Activated T-cell treated with anti-CD3 and anti-CD28 coated beads for 1 hour (primary cell): ENCODE measurements around the gene SART3.

ENCODE experiments used
- DNase-seq: peaks from one replicate; pipeline ENCODE4 v3.0.0-alpha.2; 2020; ENCODE audit warnings: low read depth

SART3 gene, protein sequence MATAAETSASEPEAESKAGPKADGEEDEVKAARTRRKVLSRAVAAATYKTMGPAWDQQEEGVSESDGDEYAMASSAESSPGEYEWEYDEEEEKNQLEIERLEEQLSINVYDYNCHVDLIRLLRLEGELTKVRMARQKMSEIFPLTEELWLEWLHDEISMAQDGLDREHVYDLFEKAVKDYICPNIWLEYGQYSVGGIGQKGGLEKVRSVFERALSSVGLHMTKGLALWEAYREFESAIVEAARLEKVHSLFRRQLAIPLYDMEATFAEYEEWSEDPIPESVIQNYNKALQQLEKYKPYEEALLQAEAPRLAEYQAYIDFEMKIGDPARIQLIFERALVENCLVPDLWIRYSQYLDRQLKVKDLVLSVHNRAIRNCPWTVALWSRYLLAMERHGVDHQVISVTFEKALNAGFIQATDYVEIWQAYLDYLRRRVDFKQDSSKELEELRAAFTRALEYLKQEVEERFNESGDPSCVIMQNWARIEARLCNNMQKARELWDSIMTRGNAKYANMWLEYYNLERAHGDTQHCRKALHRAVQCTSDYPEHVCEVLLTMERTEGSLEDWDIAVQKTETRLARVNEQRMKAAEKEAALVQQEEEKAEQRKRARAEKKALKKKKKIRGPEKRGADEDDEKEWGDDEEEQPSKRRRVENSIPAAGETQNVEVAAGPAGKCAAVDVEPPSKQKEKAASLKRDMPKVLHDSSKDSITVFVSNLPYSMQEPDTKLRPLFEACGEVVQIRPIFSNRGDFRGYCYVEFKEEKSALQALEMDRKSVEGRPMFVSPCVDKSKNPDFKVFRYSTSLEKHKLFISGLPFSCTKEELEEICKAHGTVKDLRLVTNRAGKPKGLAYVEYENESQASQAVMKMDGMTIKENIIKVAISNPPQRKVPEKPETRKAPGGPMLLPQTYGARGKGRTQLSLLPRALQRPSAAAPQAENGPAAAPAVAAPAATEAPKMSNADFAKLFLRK

DNA sequence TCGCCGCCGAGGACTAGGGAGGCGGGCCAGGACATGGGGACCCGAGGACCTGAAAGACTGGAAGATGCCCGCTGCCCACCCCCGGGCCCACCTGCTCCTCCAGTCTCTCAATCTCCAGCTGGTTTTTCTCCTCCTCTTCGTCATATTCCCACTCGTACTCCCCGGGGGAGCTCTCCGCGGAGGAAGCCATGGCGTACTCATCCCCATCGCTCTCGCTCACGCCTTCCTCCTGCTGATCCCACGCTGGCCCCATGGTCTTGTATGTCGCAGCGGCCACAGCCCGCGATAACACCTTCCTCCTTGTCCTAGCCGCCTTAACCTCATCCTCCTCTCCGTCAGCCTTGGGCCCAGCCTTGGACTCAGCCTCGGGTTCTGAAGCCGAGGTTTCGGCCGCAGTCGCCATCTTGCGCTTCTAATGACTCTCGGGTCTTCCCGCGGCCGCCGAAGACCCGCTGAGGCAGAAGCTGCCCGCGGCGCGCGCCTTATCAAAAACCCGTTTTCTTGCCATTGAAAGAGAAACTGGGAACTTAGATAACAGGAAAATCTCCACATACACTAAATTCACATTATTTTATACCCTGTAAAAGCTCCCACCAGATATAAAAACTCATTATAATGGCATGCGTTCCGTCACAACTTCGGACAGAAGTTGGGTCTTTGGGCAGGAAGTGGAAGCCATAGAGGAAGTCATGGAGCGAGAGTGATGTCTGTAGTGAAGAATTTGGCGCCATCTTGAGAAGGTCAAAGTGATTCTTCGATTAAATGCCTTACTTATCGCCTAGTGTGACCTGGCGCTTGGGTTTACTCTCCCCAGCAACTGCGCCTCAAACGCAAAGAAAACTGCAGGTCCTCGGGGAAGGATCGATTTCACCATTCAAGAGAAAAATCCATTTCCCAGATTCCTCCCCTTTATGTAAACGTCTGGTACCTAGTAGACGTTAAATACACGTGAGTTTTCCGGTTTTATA lies at the start of gene SART3:
SART3 (minus strand) TSS at position 422 of the 968 bp plus-strand sequence; CDS start at position 403, 19 bp downstream.
- DNase-seq: peak; percentile 71

DNA sequence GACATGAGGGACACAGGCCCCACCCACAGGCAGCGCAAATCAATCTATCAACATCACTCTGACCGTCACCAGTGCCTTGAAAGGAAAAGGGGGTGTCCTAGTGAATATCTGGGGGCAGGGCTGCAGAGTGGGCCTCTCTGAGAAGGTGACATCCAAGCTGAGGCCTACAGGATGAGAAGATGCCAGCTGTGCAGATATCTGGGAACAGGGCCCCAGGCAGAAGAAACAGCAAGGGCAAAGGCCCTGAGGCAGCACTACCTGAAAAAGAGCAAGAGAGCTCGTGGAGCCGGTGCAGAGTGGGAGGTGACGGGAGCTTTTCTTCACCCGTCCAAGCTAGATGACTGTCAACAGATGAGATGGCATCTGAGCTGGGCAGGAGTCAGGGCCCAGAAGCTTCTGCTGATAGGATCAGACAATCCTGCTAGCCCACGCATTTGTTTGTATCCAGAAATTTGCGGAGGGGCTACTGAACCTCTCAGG lies 49.4 kb upstream of the SART3 start:
- DNase-seq: no peak

DNA sequence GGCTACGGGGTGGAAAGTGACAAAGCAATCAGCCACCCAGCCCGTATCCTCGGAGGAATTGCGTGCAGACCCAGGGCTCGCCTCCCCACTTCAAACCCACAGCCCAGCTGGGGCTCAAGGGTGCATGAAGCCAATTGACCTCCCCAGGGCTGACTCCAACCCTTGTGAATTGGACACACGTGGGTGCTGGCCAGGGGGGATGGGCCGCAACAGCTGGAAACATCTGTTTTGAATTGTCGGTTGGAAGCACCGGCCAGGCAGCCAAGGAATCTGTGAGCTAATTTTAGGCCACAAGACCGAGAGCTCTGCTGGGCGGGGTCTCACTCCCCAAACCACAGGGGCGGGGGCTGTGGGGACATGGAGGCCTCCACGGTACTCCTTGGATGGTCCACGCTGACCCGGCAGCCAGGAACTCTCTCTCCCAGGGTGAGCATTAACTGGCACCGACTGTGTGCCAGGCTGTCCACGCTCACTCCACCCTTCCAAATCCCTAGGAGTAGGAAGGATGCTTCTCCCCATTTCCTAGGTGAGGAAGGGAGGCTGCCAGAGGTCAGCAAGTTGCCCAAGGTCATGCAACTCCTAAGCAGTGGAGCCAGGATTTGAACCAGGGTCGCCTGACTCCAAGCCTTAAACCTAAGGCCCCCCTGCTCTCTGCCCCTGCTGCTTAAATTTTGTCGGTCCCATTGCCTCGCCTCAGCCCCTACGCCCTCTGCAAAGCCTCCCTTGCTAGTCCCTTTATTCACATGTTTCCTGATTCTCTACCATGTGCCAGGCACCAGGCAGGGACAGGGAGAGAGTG lies 48.8 kb upstream of the SART3 start:
- DNase-seq: no peak

DNA sequence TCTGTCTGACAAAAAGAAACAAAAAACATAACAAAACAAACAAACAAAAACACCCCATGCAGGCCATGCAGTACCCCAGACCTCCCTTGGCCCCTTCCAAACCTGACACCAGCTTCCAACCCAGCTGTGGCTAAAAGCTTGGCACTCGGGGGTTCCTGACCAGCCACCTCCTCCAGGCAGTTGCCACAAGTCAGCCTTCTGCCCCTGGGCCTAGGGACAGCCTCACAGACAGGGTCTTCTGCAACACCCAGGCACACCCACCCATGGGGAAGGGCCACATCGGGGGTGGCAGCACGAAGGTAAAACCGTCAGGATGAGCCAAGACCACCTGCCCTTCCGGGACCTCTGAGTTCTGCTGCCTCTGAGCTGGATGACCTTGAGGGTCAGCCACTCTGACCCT lies 47.6 kb upstream of the SART3 start:
- DNase-seq: no peak

DNA sequence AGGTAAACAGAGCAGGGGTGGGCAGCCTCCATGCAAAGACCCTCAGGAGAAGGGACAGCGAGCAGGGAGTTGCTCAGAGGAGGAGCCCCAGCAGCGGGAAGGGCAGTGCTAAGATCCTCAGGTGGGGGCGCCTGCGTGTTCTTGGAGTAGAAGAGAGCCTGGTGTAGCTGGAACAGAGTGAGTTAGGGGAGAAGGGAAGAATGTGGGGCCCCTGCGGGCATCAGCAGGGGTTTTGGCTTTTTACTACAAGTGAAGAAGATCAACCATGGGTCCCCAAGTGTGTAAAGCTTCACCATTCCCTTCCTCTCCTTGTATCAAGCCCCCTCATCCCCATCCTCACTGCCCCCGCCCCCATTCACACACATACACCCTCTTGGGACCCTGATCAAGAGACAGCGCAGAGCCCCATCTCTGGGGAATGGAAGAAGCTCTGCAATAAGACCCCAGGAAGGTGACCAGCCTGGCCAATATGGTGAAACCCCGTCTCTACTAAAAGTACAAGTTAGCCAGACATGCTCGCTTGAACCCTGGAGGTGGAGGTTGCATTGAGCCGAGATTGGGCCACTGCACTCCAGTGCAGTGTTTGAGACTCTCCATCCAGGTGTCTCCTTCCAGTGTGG lies 47.1 kb upstream of the SART3 start:
- DNase-seq: no peak

GRCh38 chr12:108606492-108606891 lies 45.5 kb upstream of the SART3 start:
- no peak for DNase-seq

DNA sequence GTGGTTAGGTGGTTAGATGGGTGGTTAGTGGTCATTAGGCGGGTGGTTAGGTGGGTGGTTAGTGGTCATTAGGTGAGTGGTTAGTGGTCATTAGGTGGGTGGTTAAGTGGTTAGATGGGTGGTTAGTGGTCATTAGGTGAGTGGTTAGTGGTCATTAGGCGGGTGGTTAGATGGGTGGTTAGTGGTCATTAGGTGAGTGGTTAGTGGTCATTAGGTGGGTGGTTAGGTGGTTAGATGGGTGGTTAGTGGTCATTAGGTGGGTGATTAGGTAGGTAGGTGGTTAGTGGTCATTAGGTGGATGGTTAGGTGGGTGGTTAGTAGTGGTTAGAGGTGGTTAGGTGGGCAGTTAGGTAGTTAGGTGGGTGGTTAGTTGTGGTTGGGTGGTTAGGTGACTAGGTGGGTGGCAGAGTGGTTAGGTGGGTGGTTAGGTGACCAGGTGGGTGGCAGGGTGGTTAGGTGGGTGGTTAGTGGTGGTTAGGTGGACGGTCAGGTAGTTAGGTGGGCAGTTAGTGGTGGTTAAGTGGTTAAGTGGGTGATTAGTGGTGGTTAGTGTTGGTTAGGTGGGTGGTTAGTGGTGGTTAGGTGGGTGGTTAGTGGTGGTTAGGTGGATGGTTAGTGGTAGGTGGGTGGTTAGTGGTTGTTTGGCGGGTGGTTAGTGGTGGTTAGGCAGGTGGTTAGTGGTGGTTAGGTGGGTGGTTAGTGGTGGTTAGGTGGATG lies 44.9 kb upstream of the SART3 start:
- no peak for DNase-seq

DNA sequence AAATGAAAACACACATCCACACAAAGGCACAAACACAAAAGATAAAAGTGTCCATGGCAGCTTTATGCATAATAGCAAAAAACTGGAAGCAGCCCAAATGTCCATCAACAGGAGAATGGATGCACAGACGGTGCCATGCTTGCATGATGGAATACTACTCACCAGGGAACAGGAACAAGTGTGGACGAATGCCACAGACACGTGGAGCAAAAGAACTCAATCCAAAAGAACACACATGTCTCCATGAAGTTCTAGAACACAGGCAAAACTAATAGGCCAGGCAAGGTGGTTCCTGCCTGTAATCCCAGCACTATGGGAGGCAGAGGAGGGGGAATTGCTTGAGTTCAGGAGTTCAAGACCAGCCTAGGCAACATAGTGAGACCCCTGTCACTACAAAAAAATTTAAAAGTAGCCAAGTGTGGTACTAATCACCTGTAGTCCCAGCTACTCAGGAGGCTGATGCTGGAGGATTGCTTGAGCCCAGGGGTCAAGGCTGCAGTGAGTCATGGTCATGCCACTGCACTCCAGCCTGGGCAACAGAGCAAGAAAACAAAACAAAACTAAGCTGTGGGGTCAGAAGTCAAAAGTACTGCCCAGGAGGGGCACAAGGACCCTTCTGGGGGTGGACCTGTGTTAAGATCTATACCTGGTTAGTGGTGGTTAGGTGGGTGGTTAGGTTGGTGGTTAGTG lies 44.2 kb upstream of the SART3 start:
- no peak for DNase-seq

DNA sequence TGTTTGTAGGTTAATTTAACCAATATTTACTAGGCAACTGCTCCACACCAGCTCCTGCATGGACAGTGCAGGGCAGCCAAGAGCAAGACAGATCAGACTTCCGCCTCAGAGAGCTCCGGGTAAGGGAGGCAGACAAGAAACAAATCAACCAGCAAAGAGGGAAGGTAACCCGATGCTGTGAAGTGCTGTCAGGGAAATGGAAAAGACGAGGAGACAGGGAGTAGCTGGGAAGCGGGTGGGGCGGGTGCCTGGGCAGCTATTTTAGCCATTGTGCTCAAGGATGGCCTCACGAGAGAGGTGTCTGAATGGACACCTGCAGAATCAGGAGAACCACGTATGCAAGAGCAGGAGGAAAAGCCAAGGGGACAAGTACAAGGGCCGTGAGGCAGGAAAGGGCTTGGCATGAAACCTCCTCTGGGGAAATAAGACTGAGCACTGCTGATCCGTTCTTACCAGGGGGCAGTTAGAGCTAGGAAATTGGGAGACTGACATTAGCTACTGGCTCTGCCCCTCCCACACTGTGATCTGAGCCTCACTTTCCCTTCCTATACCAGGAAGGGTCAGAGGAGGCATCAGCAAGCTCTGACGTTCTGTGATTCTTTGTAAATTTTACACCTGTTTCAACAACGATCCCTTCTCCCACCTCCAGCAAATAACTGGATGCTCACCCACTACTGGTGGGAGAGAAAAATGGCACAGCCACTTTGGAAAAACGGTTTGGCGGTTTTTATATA lies 43.4 kb upstream of the SART3 start:
- DNase-seq: no peak

DNA sequence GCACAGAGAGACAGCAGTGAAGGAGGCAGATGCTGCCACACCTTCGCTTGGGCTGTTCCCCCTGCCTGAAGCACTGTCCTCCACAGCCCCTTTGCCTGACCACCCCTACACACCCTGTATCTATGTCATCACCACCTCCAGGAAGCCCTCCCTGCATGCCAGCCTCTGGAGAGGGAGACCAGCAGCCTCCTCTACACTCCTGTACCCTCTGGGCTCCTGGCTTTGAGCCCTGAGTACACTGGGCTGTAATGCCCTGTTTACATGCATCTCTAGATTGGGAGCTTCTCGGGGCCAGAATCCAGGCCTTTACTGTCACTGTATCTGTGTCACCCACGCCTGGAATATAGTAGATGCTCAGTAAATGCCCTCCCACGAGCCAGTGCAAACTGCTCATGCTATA lies 42.8 kb upstream of the SART3 start:
- no peak for DNase-seq

DNA sequence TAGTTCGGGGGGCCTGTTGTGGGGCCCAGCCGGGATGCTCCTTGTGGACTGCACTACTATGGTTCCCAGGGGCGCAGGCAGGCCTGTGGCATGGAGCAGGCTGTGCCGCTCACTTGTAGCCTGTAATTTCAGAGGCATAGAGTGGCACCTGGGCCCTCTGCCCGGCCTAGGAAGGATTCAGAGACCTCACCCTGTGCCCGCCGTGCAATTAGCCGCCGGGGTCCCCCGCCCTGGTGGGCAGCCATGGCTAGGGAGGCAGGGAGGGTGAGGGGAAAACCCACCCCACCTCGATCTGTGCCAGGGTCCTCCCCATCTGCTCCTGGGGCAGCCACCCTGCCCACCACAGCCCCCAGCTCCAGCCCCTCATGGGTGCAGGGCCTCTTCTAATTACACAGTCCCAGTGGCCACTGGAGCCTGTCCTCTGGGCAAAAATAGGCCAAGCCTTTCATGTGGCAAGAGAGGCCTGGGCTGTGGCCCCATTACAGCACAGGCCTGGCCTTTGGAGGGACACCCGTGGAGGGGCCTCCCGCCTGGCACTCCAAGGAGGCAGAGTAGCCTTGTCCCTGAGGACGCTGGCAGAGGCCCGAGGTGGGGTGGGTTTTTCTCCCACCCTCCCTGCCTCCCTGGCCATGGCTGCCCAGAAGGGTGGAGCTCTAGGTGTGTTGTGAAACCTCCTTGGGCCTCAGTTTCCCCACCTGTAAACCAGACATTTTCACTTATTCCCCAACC lies 42.2 kb upstream of the SART3 start:
- no peak for DNase-seq

GRCh38 chr12:108602209-108602705 lies 41.3 kb upstream of the SART3 start:
- no peak for DNase-seq

DNA sequence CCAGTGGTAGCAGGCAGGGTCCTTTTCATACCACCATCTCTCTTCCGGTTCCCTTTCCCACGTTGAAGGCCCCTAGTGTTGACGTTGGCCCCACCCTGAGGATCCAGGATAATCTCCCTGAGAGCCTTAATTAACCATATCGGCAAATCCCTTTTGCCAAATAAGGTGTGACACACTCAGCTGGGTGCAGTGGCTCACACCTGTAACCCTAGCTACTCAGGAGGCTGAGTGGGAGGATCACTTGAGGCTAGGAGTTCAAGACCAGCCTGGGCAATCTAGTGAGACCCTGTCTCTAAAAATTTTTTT lies 39.7 kb upstream of the SART3 start:
- DNase-seq: no peak

- no peak for DNase-seq
Observed at GRCh38 chr12:108599948-108600701, 39.2 kb upstream of the SART3 start.

DNA sequence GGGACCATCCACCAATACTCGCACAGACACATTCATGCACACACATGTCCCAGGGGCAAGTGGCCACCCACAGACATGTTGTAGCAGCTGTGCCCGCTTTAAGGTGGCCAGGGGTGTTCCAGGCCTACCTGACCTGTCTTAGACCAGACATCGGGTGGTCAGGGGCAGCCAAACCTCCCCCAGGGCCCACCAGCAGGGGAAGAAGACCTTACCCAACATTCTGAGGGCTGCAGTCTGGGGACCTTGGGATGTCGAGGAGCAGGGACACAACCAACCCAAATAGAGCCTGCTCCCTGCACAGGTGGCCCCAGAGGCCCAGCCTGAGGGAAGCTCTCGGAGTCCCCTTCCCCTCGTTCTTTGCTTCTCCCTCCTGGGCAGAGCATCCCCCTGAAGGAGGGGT lies 38.6 kb upstream of the SART3 start:
- no peak for DNase-seq

- no peak for DNase-seq
Observed at GRCh38 chr12:108598553-108599250, 37.7 kb upstream of the SART3 start.
